H9 (cell line): ENCODE measurements around the gene BRMS1L. TPM values are rescaled to one million over a fixed set of nuclear protein-coding genes. Genes with fewer than 3 reads are reported as not detected.

Source experiments
- DNase-seq: peaks from one replicate; pipeline ENCODE4 v3.0.0-alpha.2; 2017
- H2AFZ ChIP-seq: one replicate; pipeline ENCODE4 v1.6.1; 2013; ENCODE audit warnings: mild to moderate bottlenecking, low read length, control low read depth, moderate library complexity
- H2AK5ac ChIP-seq: 2 replicates; pipeline ENCODE4 v1.6.1; 2013; ENCODE audit warnings: low read length, control low read depth, mixed read lengths; ENCODE audit not compliant: insufficient read length
- H2BK120ac ChIP-seq: one replicate; pipeline ENCODE4 v1.6.1; 2013; ENCODE audit warnings: low read depth, mild to moderate bottlenecking, low read length, control low read depth, inconsistent platforms; ENCODE audit not compliant: poor library complexity, severe bottlenecking
- H2BK12ac ChIP-seq: 2 replicates; pipeline ENCODE4 v1.6.1; 2013; ENCODE audit warnings: low read length, control low read depth, mixed read lengths, low read depth; ENCODE audit not compliant: insufficient read length
- H2BK15ac ChIP-seq: 2 replicates; pipeline ENCODE4 v1.6.1; 2013; ENCODE audit warnings: low read depth, low read length, control low read depth
- H2BK20ac ChIP-seq: one replicate; pipeline ENCODE4 v1.6.1; 2013; ENCODE audit warnings: low read depth, mild to moderate bottlenecking, low read length, control low read depth, inconsistent platforms; ENCODE audit not compliant: poor library complexity, severe bottlenecking
- H2BK5ac ChIP-seq: 2 replicates; pipeline ENCODE4 v1.6.1; 2013; ENCODE audit warnings: low read length, control low read depth, mixed read lengths; ENCODE audit not compliant: insufficient read length
- H3K14ac ChIP-seq: 2 replicates; pipeline ENCODE4 v1.6.1; 2013; ENCODE audit warnings: low read length, control low read depth; ENCODE audit not compliant: insufficient read depth
- H3K18ac ChIP-seq: 2 replicates; pipeline ENCODE4 v1.6.1; 2013; ENCODE audit warnings: low read depth, mild to moderate bottlenecking, mixed read lengths, low read length, control low read depth; ENCODE audit not compliant: insufficient read length
- H3K23ac ChIP-seq: 2 replicates; pipeline ENCODE4 v1.6.1; 2013; ENCODE audit warnings: low read length, control low read depth, mixed read lengths, low read depth; ENCODE audit not compliant: insufficient read length
- H3K23me2 ChIP-seq: 2 replicates; pipeline ENCODE4 v1.6.1; 2013; ENCODE audit warnings: low read depth, mild to moderate bottlenecking, mixed read lengths, low read length, control low read depth; ENCODE audit not compliant: insufficient read length, poor library complexity, severe bottlenecking
- H3K27ac ChIP-seq: 2 replicates; pipeline ENCODE4 v1.5.1; 2013; ENCODE audit warnings: low read length, control low read depth, mixed read lengths, low read depth; ENCODE audit not compliant: insufficient read length
- H3K27me3 ChIP-seq: 2 replicates; pipeline ENCODE4 v1.6.1; 2013; ENCODE audit warnings: low read length, control low read depth, inconsistent platforms; ENCODE audit not compliant: insufficient read depth
- H3K4ac ChIP-seq: 2 replicates; pipeline ENCODE4 v1.6.1; 2013; ENCODE audit warnings: low read depth, mild to moderate bottlenecking, control low read depth, inconsistent platforms, low read length, moderate library complexity
- H3K4me1 ChIP-seq: 2 replicates; pipeline ENCODE4 v1.6.1; 2013; ENCODE audit warnings: low read length, control low read depth, inconsistent platforms; ENCODE audit not compliant: insufficient read depth
- H3K4me2 ChIP-seq: 2 replicates; pipeline ENCODE4 v1.6.1; 2013; ENCODE audit warnings: low read length, control low read depth, mixed read lengths; ENCODE audit not compliant: insufficient read length, insufficient read depth
- H3K56ac ChIP-seq: 2 replicates; pipeline ENCODE4 v1.6.1; 2013; ENCODE audit warnings: low read depth, mild to moderate bottlenecking, mixed read lengths, low read length, control low read depth; ENCODE audit not compliant: insufficient read length
- H3K79me1 ChIP-seq: 2 replicates; pipeline ENCODE4 v1.6.1; 2013; ENCODE audit warnings: low read depth, mild to moderate bottlenecking, moderate library complexity, low read length, control low read depth, inconsistent platforms; ENCODE audit not compliant: insufficient read depth, poor library complexity, severe bottlenecking
- H3K79me2 ChIP-seq: 2 replicates; pipeline ENCODE4 v1.6.1; 2013; ENCODE audit warnings: low read length, control low read depth, inconsistent platforms; ENCODE audit not compliant: insufficient read depth
- H3K9ac ChIP-seq: 2 replicates; pipeline ENCODE4 v1.6.1; 2013; ENCODE audit warnings: low read length, control low read depth, mixed read lengths; ENCODE audit not compliant: insufficient read length; ENCODE audit errors: extremely low read depth
- H3K9me3 ChIP-seq: one replicate; pipeline ENCODE4 v1.6.1; 2013; ENCODE audit warnings: low read depth, low read length, inconsistent platforms; ENCODE audit not compliant: control insufficient read depth
- H3T11ph ChIP-seq: one replicate; pipeline ENCODE4 v1.6.1; 2013; ENCODE audit warnings: mild to moderate bottlenecking, low read length, control low read depth, inconsistent platforms
- H4K20me1 ChIP-seq: one replicate; pipeline ENCODE4 v1.6.1; 2013; ENCODE audit not compliant: control insufficient read depth, insufficient read length, insufficient read depth
- H4K5ac ChIP-seq: 2 replicates; pipeline ENCODE4 v1.6.1; 2013; ENCODE audit warnings: low read depth, mild to moderate bottlenecking, mixed read lengths, low read length, control low read depth; ENCODE audit not compliant: insufficient read length
- H4K8ac ChIP-seq: replicated peaks from 2 replicates; pipeline ENCODE4 v1.6.1; 2013; ENCODE audit warnings: low read length, control low read depth, mixed read lengths, low read depth; ENCODE audit not compliant: insufficient read length
- H4K91ac ChIP-seq: 2 replicates; pipeline ENCODE4 v1.6.1; 2013; ENCODE audit warnings: low read depth, mild to moderate bottlenecking, moderate library complexity, mixed read lengths, low read length, control low read depth; ENCODE audit not compliant: insufficient read length
- H3K27ac Mint-ChIP-seq, 3 experiments: 2 replicates in 2 of 3; 3 replicates in 1 of 3; pipeline ENCODE4 v1.8.0; 2020 to 2021; ENCODE audit warnings: mixed read lengths in 3 of 3, mild to moderate bottlenecking in 1 of 3, moderate library complexity in 1 of 3
- H3K27me3 Mint-ChIP-seq: 2 replicates; pipeline ENCODE4 v1.8.0; 2021; ENCODE audit warnings: low read depth, mild to moderate bottlenecking, moderate library complexity, mixed read lengths
- H3K36me3 Mint-ChIP-seq, 3 experiments: 2 replicates in 2 of 3; 3 replicates in 1 of 3; pipeline ENCODE4 v1.8.0; 2020 to 2021; ENCODE audit warnings: low read depth in 3 of 3, mixed read lengths in 3 of 3; ENCODE audit not compliant: insufficient read depth in 1 of 3
- H3K4me1 Mint-ChIP-seq, 2 experiments: 2 replicates each; pipeline ENCODE4 v1.8.0; 2020; ENCODE audit warnings: mixed read lengths in 2 of 2
- H3K4me3 Mint-ChIP-seq, 2 experiments: 2 replicates in 1 of 2; 3 replicates in 1 of 2; pipeline ENCODE4 v1.8.0; 2020 to 2021; ENCODE audit warnings: mild to moderate bottlenecking in 2 of 2, mixed read lengths in 2 of 2, moderate library complexity in 1 of 2
- H3K9me3 Mint-ChIP-seq, 2 experiments: 2 replicates in 1 of 2; 3 replicates in 1 of 2; pipeline ENCODE4 v1.8.0; 2020; ENCODE audit warnings: mild to moderate bottlenecking in 2 of 2, mixed read lengths in 2 of 2, moderate library complexity in 1 of 2
- CTCF ChIP-seq: fragments of 200-600 bp; sonication (generic); conservative IDR thresholded peaks from 3 replicates; pipeline ENCODE4 v1.8.0; 2021; ENCODE audit warnings: antibody characterized with exemption, mild to moderate bottlenecking
- WGBS: extraction: QIAGEN DNeasy Blood & Tissue Kit; methylation state at CpG from one replicate; pipeline ENCODE4 v1.1.7; 2013; ENCODE audit warnings: missing lambda C conversion rate, low lambda C conversion rate, mixed read lengths; ENCODE audit not compliant: insufficient read length; ENCODE audit errors: extremely low coverage; 5-methylcytosine and 5-hydroxymethylcytosine counted together
- total RNA-seq: library from RNA; stranded (reverse); gene quantifications from 2 replicates; pipeline ENCODE4 v1.2.1, GENCODE V29; 2021

BRMS1L gene
- total RNA-seq, 1 experiment from 2014 or later, result 12.9 TPM

GRCh38 chr14:35858521-35859209 is 32.5 kb downstream of the BRMS1L start:
- Histone ChIP-seq H3K4me2 (no peak overlapping the region), H4K8ac (no peak overlapping the region), H3K18ac (no peak overlapping the region), H3K79me1 (no peaks in the 10 kb centered on the region), H2BK5ac (no peak overlapping the region), H3K9ac (no peak overlapping the region), H3K4me1 (no peaks in the 10 kb centered on the region), H3K23me2 (no peaks in the 10 kb centered on the region), H2BK12ac (no peak overlapping the region), H3K27me3 (no peaks in the 10 kb centered on the region), H3K4ac (no peak overlapping the region), H3K56ac (no peak overlapping the region), H2AK5ac (no peak overlapping the region), H2AFZ (no peak overlapping the region), H3K27ac (no peak overlapping the region), H2BK20ac (no peak overlapping the region), H2BK15ac (no peak overlapping the region), H3T11ph (no peak overlapping the region), H3K9me3 (no peaks in the 10 kb centered on the region), H4K20me1 (no peaks in the 10 kb centered on the region), H2BK120ac (no peak overlapping the region), H4K5ac (no peak overlapping the region), H3K14ac (no peak overlapping the region), H3K23ac (no peak overlapping the region), H3K79me2 (no peaks in the 10 kb centered on the region), H4K91ac (no peak overlapping the region)
- Mint-ChIP-seq H3K9me3 (no peaks in the 10 kb centered on the region), H3K36me3 (peaks cover 4 to 27% (median 12%) of the 10 kb centered on the region in 3 experiments; a peak in 5 of 7 replicates), H3K4me3 (no peak overlapping the region), H3K4me1 (peaks cover 0 to 5% of the 10 kb centered on the region in 2 experiments; a peak in 2 of 4 replicates), H3K27ac (no peak overlapping the region), H3K27me3 (no peaks in the 10 kb centered on the region)
- DNase-seq, result no peak
- WGBS, result no CpG with 5 or more reads among the region's 7 CpGs
- TF ChIP-seq CTCF, result no peak
